Loucy (cell line): ENCODE measurements around the gene UBE2J2.

Experiments
- H2AFZ ChIP-seq: fragments of 200-600 bp; sonication (generic); 2 replicates; pipeline ENCODE4 v1.6.0; 2016; ENCODE audit warnings: antibody characterized with exemption, mild to moderate bottlenecking, low read length, moderate library complexity
- H3F3A ChIP-seq: fragments of 200-600 bp; 2 replicates; pipeline ENCODE4 v1.6.0; 2016; ENCODE audit warnings: antibody characterized with exemption, low read depth, mild to moderate bottlenecking
- H3K27me3 ChIP-seq: fragments of 200-600 bp; sonication (generic); 2 replicates; pipeline ENCODE4 v1.6.1; 2014; ENCODE audit warnings: low read length, mild to moderate bottlenecking; ENCODE audit not compliant: insufficient read depth, poor library complexity, severe bottlenecking
- H3K36me3 ChIP-seq: fragments of 200-600 bp; sonication (generic); 2 replicates; pipeline ENCODE4 v1.6.1; 2016; ENCODE audit warnings: low read length; ENCODE audit not compliant: insufficient read depth
- H3K4me1 ChIP-seq: fragments of 200-600 bp; sonication (generic); 2 replicates; pipeline ENCODE4 v1.5.1; 2014; ENCODE audit warnings: low read length, mild to moderate bottlenecking; ENCODE audit not compliant: insufficient read depth, poor library complexity, severe bottlenecking
- H3K4me2 ChIP-seq: fragments of 200-600 bp; sonication (generic); 2 replicates; pipeline ENCODE4 v1.6.0; 2014; ENCODE audit warnings: antibody characterized with exemption, low read length, low read depth, mild to moderate bottlenecking; ENCODE audit not compliant: poor library complexity, severe bottlenecking
- H3K4me3 ChIP-seq: fragments of 200-600 bp; sonication (generic); 2 replicates; pipeline ENCODE4 v1.5.1; 2014; ENCODE audit warnings: low read length, mild to moderate bottlenecking, mixed read lengths; ENCODE audit not compliant: poor library complexity, severe bottlenecking
- H3K79me2 ChIP-seq: fragments of 200-600 bp; sonication (generic); 2 replicates; pipeline ENCODE4 v1.6.1; 2014; ENCODE audit warnings: low read length; ENCODE audit not compliant: insufficient read depth
- H3K9ac ChIP-seq: fragments of 200-600 bp; sonication (generic); 2 replicates; pipeline ENCODE4 v1.6.0; 2014; ENCODE audit warnings: mild to moderate bottlenecking, low read depth, low read length, moderate library complexity; ENCODE audit not compliant: poor library complexity, severe bottlenecking
- H3K9me2 ChIP-seq: fragments of 200-600 bp; sonication (generic); replicated peaks from 2 replicates; pipeline ENCODE4 v1.6.1; 2016; ENCODE audit warnings: low read depth, low read length, mixed read lengths
- H3K9me3 ChIP-seq: fragments of 200-600 bp; sonication (generic); 2 replicates; pipeline ENCODE4 v1.6.1; 2014; ENCODE audit warnings: mild to moderate bottlenecking, antibody characterized with exemption, low read length, low read depth; ENCODE audit not compliant: insufficient read depth
- H4K20me1 ChIP-seq: fragments of 200-600 bp; sonication (generic); 2 replicates; pipeline ENCODE4 v1.6.0; 2014; ENCODE audit warnings: antibody characterized with exemption, low read length, mild to moderate bottlenecking; ENCODE audit not compliant: insufficient read depth, poor library complexity, severe bottlenecking
- CTCF ChIP-seq: fragments of 200-600 bp; sonication (generic); conservative IDR thresholded peaks from 2 replicates; pipeline ENCODE4 v1.5.1; 2014; ENCODE audit warnings: mild to moderate bottlenecking, antibody characterized with exemption, low read length
- EZH2phosphoT487 ChIP-seq: fragments of 200-600 bp; IDR thresholded peaks from 2 replicates; pipeline ENCODE4 v1.6.1; 2018; ENCODE audit warnings: antibody characterized with exemption, mild to moderate bottlenecking, moderate library complexity, borderline replicate concordance

Gene UBE2J2

GRCh38 chr1:1298861-1299685 lies 25.4 kb upstream of the UBE2J2 start:
- peaks cover 10% of the 10 kb centered on the region for H4K20me1 ChIP-seq
- H3F3A ChIP-seq, result no peaks in the 10 kb centered on the region
- no peaks in the 10 kb centered on the region for H3K27me3 ChIP-seq
- H2AFZ ChIP-seq, result no peak overlapping the region
- TF ChIP-seq EZH2phosphoT487, result no peak
- no peak for TF ChIP-seq CTCF
- H3K4me3 ChIP-seq, result no peak overlapping the region
- no peaks in the 10 kb centered on the region; the same call in 1 of the 2 replicates for H3K79me2 ChIP-seq
- no peaks in the 10 kb centered on the region for H3K9me2 ChIP-seq
- no peaks in the 10 kb centered on the region for H3K4me1 ChIP-seq
- H3K36me3 ChIP-seq, result no peaks in the 10 kb centered on the region
- H3K9ac ChIP-seq, result no peak overlapping the region
- no peak overlapping the region for H3K4me2 ChIP-seq
- H3K9me3 ChIP-seq, result no peaks in the 10 kb centered on the region

GRCh38 chr1:1297802-1298424 lies 24.3 kb upstream of the UBE2J2 start:
- Histone ChIP-seq H2AFZ (no peak overlapping the region), H3K4me2 (no peak overlapping the region), H4K20me1 (peaks cover 4% of the 10 kb centered on the region), H3K9me2 (no peaks in the 10 kb centered on the region), H3K4me1 (no peaks in the 10 kb centered on the region), H3K9me3 (no peaks in the 10 kb centered on the region), H3K36me3 (no peaks in the 10 kb centered on the region), H3K27me3 (no peaks in the 10 kb centered on the region), H3F3A (no peaks in the 10 kb centered on the region), H3K4me3 (no peak overlapping the region), H3K79me2 (no peaks in the 10 kb centered on the region), H3K9ac (no peak overlapping the region)
- no peak for TF ChIP-seq EZH2phosphoT487

- H3K4me2 ChIP-seq, result no peak overlapping the region
- H3K36me3 ChIP-seq, result no peaks in the 10 kb centered on the region
- no peak overlapping the region for H3K4me3 ChIP-seq
- no peaks in the 10 kb centered on the region for H4K20me1 ChIP-seq
- TF ChIP-seq CTCF (no peak), EZH2phosphoT487 (no peak)
- H3K9me3 ChIP-seq, result no peaks in the 10 kb centered on the region
- no peaks in the 10 kb centered on the region for H3K4me1 ChIP-seq
- no peak overlapping the region for H3K9ac ChIP-seq
- no peaks in the 10 kb centered on the region for H3F3A ChIP-seq
- H3K9me2 ChIP-seq, result no peaks in the 10 kb centered on the region
- no peaks in the 10 kb centered on the region for H3K79me2 ChIP-seq
- H2AFZ ChIP-seq, result no peak overlapping the region
- H3K27me3 ChIP-seq, result no peaks in the 10 kb centered on the region
Observed at GRCh38 chr1:1296070-1297061, 22.7 kb upstream of the UBE2J2 start.
